Activated CD4-positive, alpha-beta T cell treated with anti-CD3 and anti-CD28 coated beads for 36 hours (primary cell): ENCODE measurements around the gene SLC29A4. TPM values are rescaled to one million over a fixed set of nuclear protein-coding genes. Genes with fewer than 3 reads are reported as not detected.
"Not testable (repeated sequence)": the region's sequence is repeated elsewhere in the genome, so short reads cannot be mapped to it uniquely, and the experiment has no call there.

Source experiments
- ATAC-seq: fragments of 200-7000 bp; cut with Tn5 transposase; one replicate; pipeline ENCODE4 v1.10.0; 2021; ENCODE audit warnings: mild to moderate bottlenecking, moderate library complexity
- CTCF ChIA-PET: fragments of 350-600 bp; sonication (Branson Sonifier 250); formaldehyde crosslinking; loops from one replicate; lab custom pipeline; 2021; ENCODE audit warnings: antibody characterized with exemption; lab: Charles Lee
- POLR2A ChIA-PET: fragments of 350-600 bp; sonication (Branson Sonifier 250); formaldehyde crosslinking; loops from one replicate; lab custom pipeline; 2021; ENCODE audit warnings: antibody characterized with exemption, inconsistent platforms; lab: Charles Lee
- DNase-seq: peaks from one replicate; pipeline ENCODE4 v3.0.0-alpha.2; 2020
- H3K27ac Mint-ChIP-seq: one replicate; pipeline ENCODE4 v1.8.0; 2021; ENCODE audit warnings: mixed read lengths
- H3K27me3 Mint-ChIP-seq: one replicate; pipeline ENCODE4 v1.8.0; 2021; ENCODE audit warnings: mixed read lengths
- H3K36me3 Mint-ChIP-seq: one replicate; pipeline ENCODE4 v1.8.0; 2021; ENCODE audit warnings: low read depth, mixed read lengths
- H3K4me1 Mint-ChIP-seq: one replicate; pipeline ENCODE4 v1.8.0; 2021; ENCODE audit warnings: mixed read lengths
- H3K4me3 Mint-ChIP-seq: one replicate; pipeline ENCODE4 v1.8.0; 2021; ENCODE audit warnings: mild to moderate bottlenecking, moderate library complexity, mixed read lengths
- H3K9me3 Mint-ChIP-seq: one replicate; pipeline ENCODE4 v1.8.0; 2021; ENCODE audit warnings: low read depth, mixed read lengths
- intact Hi-C, 2 experiments: fragments of 100-400 bp; cut with DNase I in 1 of 2; cut with micrococcal nuclease in 1 of 2; formaldehyde crosslinking; loops; one replicate each; pipeline versions ENCODE4 v1.14.2 to v1.15.1; 2022 to 2024; cut with DNase I, micrococcal nuclease
- total RNA-seq, 2 experiments: library from RNA; stranded (reverse); gene quantifications; one replicate each; pipeline ENCODE4 v1.2.3, GENCODE V29; 2021

SLC29A4 gene
- total RNA-seq, 2 experiments from 2014 or later: 1.0 to 1.7 TPM

DNA sequence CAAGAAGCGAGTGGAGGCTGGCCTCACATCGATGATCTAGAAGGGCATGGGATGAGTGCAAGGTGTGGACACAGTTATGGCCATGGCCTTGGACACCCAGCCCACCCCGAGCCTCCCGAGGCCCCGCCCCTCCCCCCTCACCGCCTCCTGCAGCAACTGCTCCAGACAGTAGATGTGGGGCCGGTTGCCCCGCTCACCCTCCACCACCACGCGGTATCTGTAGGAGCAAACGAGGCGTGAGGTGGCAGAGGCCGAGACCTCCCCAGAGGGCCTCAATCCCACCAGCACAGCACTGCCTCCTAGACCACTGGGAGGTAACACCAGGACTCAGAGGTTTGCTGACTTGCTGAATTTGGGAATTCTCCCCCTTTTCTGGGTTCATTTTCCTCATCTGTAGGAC lies 37.6 kb downstream of the SLC29A4 start:
- no peak overlapping the region for H3K27ac Mint-ChIP-seq

GRCh38 chr7:5320802-5321396 lies 38.2 kb downstream of the SLC29A4 start:
- intact Hi-C loops: no loop called here
- Mint-ChIP-seq H3K36me3 (peaks cover 46% of the 10 kb centered on the region), H3K4me1 (no peaks in the 10 kb centered on the region), H3K27ac (no peak overlapping the region), H3K9me3 (peaks cover 9% of the 10 kb centered on the region), H3K27me3 (no peaks in the 10 kb centered on the region), H3K4me3 (no peak overlapping the region)
- DNase-seq (no peak), ATAC-seq (no peak)
- POLR2A ChIA-PET: interaction anchor here (0.6 kb wide), 1 partner anchor 75 kb away, joined by 10 read pairs; no protein-coding TSS in a partner anchor
- CTCF ChIA-PET: interaction anchor here (0.6 kb wide), 1 partner anchor 81 kb away, joined by 3 read pairs; no protein-coding TSS in a partner anchor

More for the DNA sequence above, 37.6 kb downstream of the SLC29A4 start:
- H3K36me3 Mint-ChIP-seq: peaks cover 50% of the 10 kb centered on the region
- H3K9me3 Mint-ChIP-seq: peaks cover 9% of the 10 kb centered on the region
- ChIA-PET POLR2A (no interaction called here), CTCF (interaction anchor here (1.4 kb wide), 1 partner anchor 80 kb away, joined by 3 read pairs; no protein-coding TSS in a partner anchor)
- ATAC-seq: no peak
- no peaks in the 10 kb centered on the region for H3K27me3 Mint-ChIP-seq
- no peaks in the 10 kb centered on the region for H3K4me1 Mint-ChIP-seq
- intact Hi-C loops: no loop called here
- H3K4me3 Mint-ChIP-seq: no peak overlapping the region
- no peak for DNase-seq

DNA sequence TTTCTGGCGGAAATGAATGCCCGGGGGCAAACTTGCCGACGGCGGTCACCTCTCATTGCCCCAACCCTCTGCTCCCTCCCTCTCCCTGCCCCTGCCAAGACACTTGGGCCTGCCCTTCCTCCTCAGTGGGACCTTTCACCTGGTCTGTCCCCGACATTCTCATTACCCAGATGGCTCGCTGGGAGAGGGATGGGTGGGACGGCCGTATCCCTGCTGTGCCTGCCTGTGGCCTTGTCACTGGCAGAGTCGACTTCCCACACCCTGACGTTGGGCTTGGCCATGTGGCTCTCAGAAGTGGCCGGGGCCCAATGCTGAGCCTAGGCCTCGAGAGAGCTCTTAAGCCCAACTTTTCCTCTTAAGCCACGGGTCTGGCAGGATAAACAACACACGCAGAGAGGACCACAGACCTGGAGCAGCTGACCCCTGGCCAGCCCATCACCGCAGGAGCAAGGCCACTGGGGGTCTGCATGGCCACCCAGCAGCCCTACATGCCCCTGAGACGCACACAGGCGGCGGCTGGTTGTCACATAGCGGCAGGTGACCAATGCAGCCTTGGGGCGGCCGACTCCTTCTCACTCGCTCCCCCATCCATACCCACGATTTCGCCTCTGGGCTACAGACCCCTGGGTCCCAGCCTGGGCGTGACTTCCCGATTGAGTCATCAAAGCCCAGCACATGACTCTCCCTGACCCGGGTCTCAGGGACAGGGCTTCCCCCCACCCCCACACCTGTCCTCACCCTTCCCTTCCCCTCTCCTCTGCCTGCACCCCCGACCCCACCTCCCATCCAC lies 40.1 kb downstream of the SLC29A4 start:
- H3K27ac Mint-ChIP-seq: no peak overlapping the region
- DNase-seq (no peak), ATAC-seq (no peak)
- ChIA-PET POLR2A (no interaction called here), CTCF (interaction anchor here (0.6 kb wide), 1 partner anchor 43 kb away, joined by 3 read pairs; no protein-coding TSS in a partner anchor)
- H3K4me1 Mint-ChIP-seq: no peaks in the 10 kb centered on the region
- H3K4me3 Mint-ChIP-seq: no peak overlapping the region
- intact Hi-C loops: no loop called here
- H3K36me3 Mint-ChIP-seq: peaks cover 44% of the 10 kb centered on the region
- peaks cover 9% of the 10 kb centered on the region for H3K9me3 Mint-ChIP-seq
- no peaks in the 10 kb centered on the region for H3K27me3 Mint-ChIP-seq

DNA sequence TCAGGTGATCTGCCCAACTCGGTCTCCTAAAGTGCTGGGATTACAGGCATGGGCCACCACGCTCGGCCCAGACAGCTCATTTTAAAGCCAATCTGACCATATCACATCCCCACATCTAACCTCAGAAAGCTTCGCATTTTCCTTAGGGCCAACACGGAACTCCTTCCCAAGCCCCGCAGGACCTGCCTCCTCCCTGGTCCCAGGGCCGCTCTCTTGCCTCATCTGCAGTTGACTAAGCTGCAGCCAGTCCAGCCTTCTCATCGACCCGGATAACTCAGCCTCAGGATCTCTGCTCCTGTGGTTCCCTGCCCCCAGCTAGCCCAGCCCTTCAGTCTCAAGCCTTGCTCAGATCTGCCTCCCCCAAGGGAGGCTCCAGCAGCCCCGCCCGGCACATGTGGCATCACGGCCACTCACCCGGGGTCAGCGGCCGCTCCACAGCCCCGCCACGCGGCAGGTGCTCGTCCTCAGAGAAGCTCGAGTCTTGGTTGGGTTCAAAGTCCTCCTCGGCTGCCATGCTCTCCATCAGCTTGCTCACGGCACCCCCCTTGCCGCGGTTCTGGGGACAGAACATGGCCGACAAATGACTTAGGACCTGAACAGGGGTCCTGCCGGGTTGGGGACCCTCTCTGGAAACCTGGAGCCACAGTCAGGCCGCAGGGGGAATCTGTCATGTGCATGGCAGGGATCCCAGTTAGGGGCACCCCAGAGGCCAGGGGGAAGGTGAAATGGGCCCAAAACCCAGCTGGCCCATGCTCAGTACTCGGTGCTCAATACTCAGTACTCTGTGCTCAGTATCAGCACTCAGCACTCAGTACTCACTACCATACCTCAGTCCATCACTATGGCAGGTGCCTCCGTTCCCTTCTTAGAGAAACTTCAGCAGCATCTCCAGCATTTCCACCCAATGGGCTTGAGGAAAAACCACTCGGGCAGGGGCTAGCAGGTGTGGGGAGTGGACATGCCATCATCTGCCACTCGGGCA lies 41.3 kb downstream of the SLC29A4 start:
- H3K27me3 Mint-ChIP-seq, intact Hi-C loops, POLR2A ChIA-PET, ATAC-seq, H3K27ac Mint-ChIP-seq, H3K4me3 Mint-ChIP-seq, CTCF ChIA-PET, DNase-seq, H3K9me3 Mint-ChIP-seq, H3K4me1 Mint-ChIP-seq: not testable (repeated sequence)
- peaks cover 32% of the 10 kb centered on the region for H3K36me3 Mint-ChIP-seq

- ChIA-PET POLR2A (no interaction called here), CTCF (no interaction called here)
- DNase-seq (no peak), ATAC-seq (no peak)
- no peak overlapping the region for H3K27ac Mint-ChIP-seq
- H3K4me3 Mint-ChIP-seq: no peak overlapping the region
- peaks cover 23% of the 10 kb centered on the region for H3K36me3 Mint-ChIP-seq
- H3K9me3 Mint-ChIP-seq: no peaks in the 10 kb centered on the region
- intact Hi-C loops: no loop called here
- H3K27me3 Mint-ChIP-seq: no peaks in the 10 kb centered on the region
- H3K4me1 Mint-ChIP-seq: no peaks in the 10 kb centered on the region
These were observed 42.2 kb downstream of the SLC29A4 start for GRCh38 chr7:5324961-5325360.

- Mint-ChIP-seq H3K36me3 (peaks cover 26% of the 10 kb centered on the region), H3K4me3 (no peak overlapping the region), H3K27ac (no peak overlapping the region), H3K9me3 (no peaks in the 10 kb centered on the region), H3K4me1 (peaks cover 16% of the 10 kb centered on the region), H3K27me3 (no peaks in the 10 kb centered on the region)
- ChIA-PET POLR2A (no interaction called here), CTCF (interaction anchor here (0.7 kb wide), 1 partner anchor 1698 kb away, joined by 3 read pairs; no protein-coding TSS in a partner anchor)
- intact Hi-C loops: no loop called here
- no peak for ATAC-seq
- DNase-seq: no peak
These were observed 47.5 kb downstream of the SLC29A4 start for GRCh38 chr7:5330288-5330687.

DNA sequence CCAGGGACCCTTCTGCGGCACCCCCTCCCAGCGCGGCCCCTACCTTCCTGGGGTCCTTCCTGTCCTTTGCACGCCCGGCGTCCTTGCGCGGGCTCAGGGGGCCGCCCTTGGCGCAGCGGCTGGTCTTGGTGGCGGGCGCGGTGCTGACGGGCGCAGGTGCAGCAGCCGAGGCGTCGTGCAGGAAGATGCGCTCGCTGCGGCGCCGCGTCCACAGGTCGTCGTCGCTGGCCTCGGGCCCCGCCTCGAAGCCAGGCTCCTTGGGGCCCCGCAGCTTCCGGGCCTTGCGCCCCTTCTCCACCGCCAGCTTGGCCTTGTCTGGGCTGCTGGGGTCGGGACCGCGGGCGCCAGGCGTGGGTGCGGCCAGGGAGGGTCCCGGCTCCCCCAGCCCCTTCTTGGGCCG lies 49.8 kb downstream of the SLC29A4 start:
- no peaks in the 10 kb centered on the region for H3K27me3 Mint-ChIP-seq
- intact Hi-C loops: no loop called here
- ATAC-seq: no peak
- CTCF ChIA-PET: no interaction called here
- H3K4me1 Mint-ChIP-seq: peaks cover 16% of the 10 kb centered on the region
- H3K27ac Mint-ChIP-seq: no peak overlapping the region
- POLR2A ChIA-PET: no interaction called here
- no peak overlapping the region for H3K4me3 Mint-ChIP-seq
- peaks cover 46% of the 10 kb centered on the region for H3K36me3 Mint-ChIP-seq
- DNase-seq: no peak
- peaks cover 7% of the 10 kb centered on the region for H3K9me3 Mint-ChIP-seq

GRCh38 chr7:5333121-5334045 lies 50.6 kb downstream of the SLC29A4 start:
- intact Hi-C loops: no loop called here
- ChIA-PET POLR2A (no interaction called here), CTCF (no interaction called here)
- no peak overlapping the region for H3K4me3 Mint-ChIP-seq
- H3K4me1 Mint-ChIP-seq: peaks cover 16% of the 10 kb centered on the region
- peaks cover 50% of the 10 kb centered on the region for H3K36me3 Mint-ChIP-seq
- DNase-seq: no peak
- peaks cover 7% of the 10 kb centered on the region for H3K9me3 Mint-ChIP-seq
- ATAC-seq: no peak
- H3K27ac Mint-ChIP-seq: no peak overlapping the region
- no peaks in the 10 kb centered on the region for H3K27me3 Mint-ChIP-seq

GRCh38 chr7:5334671-5335070 lies 51.9 kb downstream of the SLC29A4 start:
- no peak for DNase-seq
- Mint-ChIP-seq H3K4me1 (peaks cover 16% of the 10 kb centered on the region), H3K27me3 (no peaks in the 10 kb centered on the region), H3K4me3 (no peak overlapping the region), H3K27ac (no peak overlapping the region), H3K9me3 (peaks cover 7% of the 10 kb centered on the region), H3K36me3 (peaks cover 61% of the 10 kb centered on the region)
- ATAC-seq: no peak
- ChIA-PET POLR2A (no interaction called here), CTCF (no interaction called here)
- intact Hi-C loops: no loop called here

DNA sequence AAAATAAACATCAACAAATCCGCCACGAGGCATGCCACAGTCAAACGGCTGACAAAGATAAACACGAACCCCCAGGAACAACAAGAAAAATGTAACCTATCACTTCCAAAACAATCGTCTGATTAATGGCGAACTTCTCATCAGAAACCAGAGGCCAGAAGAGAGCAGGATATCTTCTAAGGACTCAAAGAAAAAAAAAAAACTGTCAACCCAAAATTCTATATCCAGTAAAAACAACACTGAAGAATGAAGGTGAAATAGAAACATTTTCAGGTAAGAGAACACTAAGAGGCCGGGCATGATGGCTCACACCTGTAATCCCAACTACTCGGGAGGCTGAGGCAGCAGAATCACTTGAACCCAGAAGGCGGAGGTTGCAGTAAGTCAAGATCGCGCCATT lies 54.3 kb downstream of the SLC29A4 start:
- H3K4me3 Mint-ChIP-seq: no peak overlapping the region
- ChIA-PET CTCF (interaction anchor here (1.0 kb wide), 1 partner anchor 97 kb away, joined by 5 read pairs; no protein-coding TSS in a partner anchor), POLR2A (interaction anchor here (1.1 kb wide), 1 partner anchor 17 kb away, joined by 3 read pairs; no protein-coding TSS in a partner anchor)
- H3K27me3 Mint-ChIP-seq: no peaks in the 10 kb centered on the region
- no peak for DNase-seq
- H3K27ac Mint-ChIP-seq: no peak overlapping the region
- H3K4me1 Mint-ChIP-seq: peaks cover 11% of the 10 kb centered on the region
- ATAC-seq: no peak
- H3K36me3 Mint-ChIP-seq: peaks cover 68% of the 10 kb centered on the region
- intact Hi-C loops: no loop called here
- peaks cover 7% of the 10 kb centered on the region for H3K9me3 Mint-ChIP-seq
